GM12878 (cell line): ENCODE results near the gene SQOR. TPM values are rescaled to one million over a fixed set of nuclear protein-coding genes. Genes with fewer than 3 reads are reported as not detected.

Source experiments
- ATF3 ChIP-seq: IDR thresholded peaks from 2 replicates; pipeline ENCODE4 v1.6.1; 2011; ENCODE audit warnings: low read depth, mild to moderate bottlenecking, low read length, moderate library complexity, borderline replicate concordance; ENCODE audit errors: extremely low read depth
- ATF7 ChIP-seq: fragments of 450-650 bp; IDR thresholded peaks from 2 replicates; pipeline ENCODE4 v1.6.1; 2016; ENCODE audit warnings: low read depth, mild to moderate bottlenecking
- BACH1 ChIP-seq: fragments of 450-650 bp; IDR thresholded peaks from 2 replicates; pipeline ENCODE4 v1.6.1; 2017; ENCODE audit warnings: mild to moderate bottlenecking, borderline replicate concordance
- BCL11A ChIP-seq: IDR thresholded peaks from 2 replicates; pipeline ENCODE4 v1.6.1; 2011; ENCODE audit warnings: low read depth, low read length
- CBX5 ChIP-seq: sonication (generic); IDR thresholded peaks from 2 replicates; pipeline ENCODE4 v1.6.1; 2016; ENCODE audit warnings: low read depth, moderate library complexity, mild to moderate bottlenecking, inconsistent platforms
- CREM ChIP-seq: IDR thresholded peaks from 2 replicates; pipeline ENCODE4 v1.6.1; 2014; ENCODE audit warnings: antibody characterized with exemption, low read depth
- E2F8 ChIP-seq: fragments of 450-650 bp; IDR thresholded peaks from 2 replicates; pipeline ENCODE4 v1.6.1; 2018; ENCODE audit warnings: mild to moderate bottlenecking, low read depth, moderate library complexity; ENCODE audit not compliant: partially characterized antibody
- ELK1 ChIP-seq: IDR thresholded peaks from 2 replicates; pipeline ENCODE4 v1.6.1; 2012; ENCODE audit warnings: low read depth, low read length, improper control_type of control experiment
- EP300 ChIP-seq, 2 experiments: fragments of 150-350 bp in 1 of 2; IDR thresholded peaks; 2 replicates each; pipeline ENCODE4 v1.6.1; 2011 to 2012; ENCODE audit warnings: low read depth in 2 of 2, low read length in 2 of 2, borderline replicate concordance in 1 of 2, improper control_type of control experiment in 1 of 2, inconsistent platforms in 1 of 2; ENCODE audit not compliant: control insufficient read depth in 1 of 2
- HDGF ChIP-seq: fragments of 450-650 bp; IDR thresholded peaks from 2 replicates; pipeline ENCODE4 v1.6.1; 2016; ENCODE audit warnings: antibody characterized with exemption
- IKZF2 ChIP-seq, 2 experiments: fragments of 450-650 bp; IDR thresholded peaks; 2 replicates each; pipeline ENCODE4 v1.6.1; 2017; ENCODE audit warnings: mild to moderate bottlenecking in 2 of 2, moderate library complexity in 2 of 2
- IRF3 ChIP-seq: fragments of 450-650 bp; IDR thresholded peaks from 2 replicates; pipeline ENCODE4 v1.6.1; 2014; ENCODE audit warnings: mild to moderate bottlenecking
- JUND ChIP-seq: IDR thresholded peaks from 2 replicates; pipeline ENCODE4 v1.6.1; 2012; ENCODE audit warnings: low read depth, mild to moderate bottlenecking, low read length, improper control_type of control experiment, moderate library complexity
- KDM1A ChIP-seq: fragments of 200-600 bp; sonication (generic); IDR thresholded peaks from 2 replicates; pipeline ENCODE4 v1.6.1; 2016; ENCODE audit warnings: borderline replicate concordance
- LARP7 ChIP-seq: fragments of 450-650 bp; IDR thresholded peaks from 2 replicates; pipeline ENCODE4 v1.6.1; 2017; ENCODE audit warnings: mild to moderate bottlenecking
- NFIC ChIP-seq: IDR thresholded peaks from 2 replicates; pipeline ENCODE4 v1.6.1; 2012; ENCODE audit warnings: low read depth, mild to moderate bottlenecking, inconsistent platforms, low read length, moderate library complexity
- PAX5 ChIP-seq: IDR thresholded peaks from 2 replicates; pipeline ENCODE4 v1.6.1; 2011; ENCODE audit warnings: low read depth, low read length, borderline replicate concordance
- POLR2AphosphoS5 ChIP-seq: IDR thresholded peaks from 2 replicates; pipeline ENCODE4 v1.6.1; 2011; ENCODE audit warnings: mild to moderate bottlenecking, low read length, inconsistent platforms
- RAD21 ChIP-seq: IDR thresholded peaks from 2 replicates; pipeline ENCODE4 v1.6.1; 2011; ENCODE audit warnings: mild to moderate bottlenecking, low read depth, low read length, moderate library complexity; ENCODE audit not compliant: insufficient read depth
- RB1 ChIP-seq: fragments of 450-650 bp; formaldehyde crosslinking; IDR thresholded peaks from 2 replicates; pipeline ENCODE4 v1.6.1; 2017; ENCODE audit warnings: mild to moderate bottlenecking, borderline replicate concordance
- RELA ChIP-seq: fragments of 450-650 bp; IDR thresholded peaks from 2 replicates; pipeline ENCODE4 v1.8.0; 2014; ENCODE audit warnings: borderline replicate concordance; ENCODE audit not compliant: partially characterized antibody
- RUNX3 ChIP-seq: IDR thresholded peaks from 2 replicates; pipeline ENCODE4 v1.6.1; 2012; ENCODE audit warnings: low read length, inconsistent platforms
- SIN3A ChIP-seq: IDR thresholded peaks from 2 replicates; pipeline ENCODE4 v1.6.1; 2012; ENCODE audit warnings: low read depth, low read length, improper control_type of control experiment
- SREBF1 ChIP-seq: IDR thresholded peaks from 2 replicates; pipeline ENCODE4 v1.6.1; 2012; ENCODE audit warnings: mild to moderate bottlenecking, low read length
- SREBF2 ChIP-seq: IDR thresholded peaks from 2 replicates; pipeline ENCODE4 v1.6.1; 2012; ENCODE audit warnings: mild to moderate bottlenecking, low read length
- TBL1XR1 ChIP-seq: IDR thresholded peaks from 2 replicates; pipeline ENCODE4 v1.6.1; 2012; ENCODE audit warnings: low read depth, low read length, improper control_type of control experiment
- TCF12 ChIP-seq: IDR thresholded peaks from 2 replicates; pipeline ENCODE4 v1.6.1; 2011; ENCODE audit warnings: low read depth, mild to moderate bottlenecking, low read length
- WRNIP1 ChIP-seq: IDR thresholded peaks from 2 replicates; pipeline ENCODE4 v1.6.1; 2011; ENCODE audit warnings: low read depth, low read length, improper control_type of control experiment, borderline replicate concordance
- ZNF217 ChIP-seq: fragments of 450-650 bp; IDR thresholded peaks from 2 replicates; pipeline ENCODE4 v1.6.1; 2017; ENCODE audit warnings: antibody characterized with exemption, mild to moderate bottlenecking
- ZNF24 ChIP-seq: fragments of 450-650 bp; IDR thresholded peaks from 2 replicates; pipeline ENCODE4 v1.6.1; 2017; ENCODE audit warnings: antibody characterized with exemption, mild to moderate bottlenecking
- polyA plus RNA-seq, 11 experiments: library from polyadenylated mRNA; depleted of rRNA in 4 of 11; unstranded in 6 of 11; stranded (reverse) in 5 of 11; fragments of >200 nt; fragmentation: Nextera tagmentation in 4 of 11; fragmentation: Illumina TruSeq in 1 of 11; extraction: Ambion mirVana in 4 of 11; extraction: Trizol in 1 of 11; gene quantifications; 1 replicate in 1 of 11; 2 replicates in 10 of 11; pipeline versions ENCODE4 v1.2.1 to v1.2.3, GENCODE V29; 2011 to 2016; ENCODE audit warnings: inconsistent platforms in 2 of 11, missing spikeins in 2 of 11, low read depth in 1 of 11
- total RNA-seq, 4 experiments: library from RNA; depleted of rRNA in 3 of 4; stranded (reverse); fragments of >200 nt in 3 of 4; fragmentation: Illumina TruSeq in 1 of 4; extraction: Trizol in 1 of 4; gene quantifications; 2 replicates each; pipeline versions ENCODE4 v1.2.1 to v1.2.3, GENCODE V29; 2013 to 2021

The SQOR gene
- total and polyA plus RNA-seq, 10 of the 15 experiments (the other 5 are each of a cell fraction or from before 2014, with no cell fraction given), result 14.5 to 74.7 (median 44.2) TPM

- TF ChIP-seq ELK1, result 0 out of 2 replicates have a peak, but pooled peaks have one; percentile 42
- no peak for TF ChIP-seq PAX5
- TF ChIP-seq KDM1A, result no peak
- TF ChIP-seq SREBF1, result no peak
- peak in 1 of 2 experiments; percentile 62; a peak in 2 of 4 replicates for TF ChIP-seq EP300 (IDR thresholded peaks at IDR 0.05; ENCODE audit: borderline replicate concordance in 1 of 2, control insufficient read depth in 1 of 2, low read depth in 2 of 2, low read length in 2 of 2)
- no peak for TF ChIP-seq ATF7
- no peak; the same call in 1 of the 2 replicates for TF ChIP-seq HDGF
- no peak for TF ChIP-seq ZNF217
- no peak for TF ChIP-seq BCL11A
- no peak for TF ChIP-seq SREBF2
- peak; percentile 32; the same call in 1 of the 2 replicates for TF ChIP-seq NFIC
- TF ChIP-seq JUND, result no peak
- TF ChIP-seq POLR2AphosphoS5, result peak; percentile 67; the same call in 1 of the 2 replicates
- 0 out of 2 replicates have a peak, but pooled peaks have one; percentile 11 for TF ChIP-seq ZNF24
- TF ChIP-seq IKZF2 (IDR thresholded peaks at IDR 0.05), result peak; percentile 65 to 75
- no peak for TF ChIP-seq E2F8
- TF ChIP-seq ATF3, result no peak
- TF ChIP-seq TBL1XR1, result no peak
- TF ChIP-seq RELA, result no peak
- TF ChIP-seq CREM, result no peak
- TF ChIP-seq RB1, result no peak
- TF ChIP-seq WRNIP1, result no peak
- no peak for TF ChIP-seq TCF12
- no peak for TF ChIP-seq IRF3
- no peak for TF ChIP-seq BACH1
- TF ChIP-seq CBX5, result no peak
- peak; percentile 27; the same call in 1 of the 2 replicates for TF ChIP-seq RUNX3
- no peak for TF ChIP-seq LARP7
- 0 out of 2 replicates have a peak, but pooled peaks have one; percentile 39 for TF ChIP-seq SIN3A
- no peak for TF ChIP-seq RAD21
Observed at GRCh38 chr15:45637552-45638033, 2.8 kb downstream of the SQOR start (continued).
